DMS53 treated with DMSO at 0.1 percent for 48 hours (cell line): Measurements from ENCODE around the gene TMEM164.

Experiments
- DNase-seq: peaks from one replicate; lab custom pipeline; 2025; ENCODE audit not compliant: unreplicated experiment; lab: John Stamatoyannopoulos, UW

TMEM164 gene

DNA sequence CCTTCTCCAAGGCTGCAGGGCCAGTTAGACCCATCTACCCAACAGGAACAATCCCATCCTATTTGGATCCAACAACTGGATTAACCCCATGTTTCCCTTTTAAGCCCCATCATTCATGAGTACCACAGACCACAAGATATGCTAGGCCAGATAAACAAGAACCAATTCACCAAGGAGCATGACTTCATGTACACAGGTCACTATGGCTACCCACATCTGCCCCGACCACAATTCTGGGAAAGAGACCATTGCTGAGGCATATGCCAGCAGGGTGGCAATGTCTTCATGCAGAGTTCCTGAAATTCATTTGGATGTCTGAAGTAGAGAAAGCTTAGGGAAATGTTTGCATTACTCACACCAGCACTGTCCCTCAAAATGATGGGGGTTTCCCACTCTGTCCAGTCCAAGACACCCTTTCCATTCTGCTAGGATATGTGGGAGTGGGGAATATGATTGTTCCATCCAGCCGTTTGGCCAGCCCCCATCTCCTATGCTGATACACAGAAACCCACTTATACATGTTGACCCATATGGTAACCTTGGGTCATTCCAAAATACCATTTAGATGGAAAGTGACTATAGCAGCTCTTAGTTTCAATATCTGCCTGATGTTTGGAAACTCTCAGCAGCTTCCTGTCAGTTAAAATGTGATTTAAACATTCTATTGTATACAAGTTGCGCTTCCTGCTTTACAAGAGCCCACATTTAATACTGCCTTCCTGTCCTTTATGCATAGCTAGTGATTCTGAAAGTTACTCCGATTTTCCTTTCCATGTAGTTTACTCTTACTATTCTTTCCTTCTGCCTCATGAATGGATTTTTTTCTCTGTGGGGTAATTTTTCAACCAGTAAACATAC lies 186.0 kb downstream of the TMEM164 start:
- DNase-seq: no peak

DNA sequence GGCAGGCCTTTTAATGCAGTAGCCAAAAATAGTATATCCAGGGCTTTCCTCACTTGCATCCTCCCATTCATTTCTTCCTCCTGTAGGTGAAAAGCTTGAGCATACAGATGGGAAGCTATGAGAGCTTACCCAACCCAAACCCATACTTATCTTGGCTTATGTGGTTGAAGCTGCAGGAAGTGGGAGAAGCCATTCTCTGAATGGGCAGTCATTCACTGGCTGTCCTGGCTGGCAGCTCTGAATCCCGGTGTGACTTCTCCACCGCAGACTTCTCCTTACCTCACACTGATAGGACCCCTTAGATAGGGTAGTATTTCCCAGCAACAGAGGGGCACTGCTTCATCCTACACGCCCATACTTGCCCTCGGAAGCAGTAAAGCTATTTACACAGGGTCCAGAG lies 189.6 kb downstream of the TMEM164 start:
- DNase-seq: no peak

DNA sequence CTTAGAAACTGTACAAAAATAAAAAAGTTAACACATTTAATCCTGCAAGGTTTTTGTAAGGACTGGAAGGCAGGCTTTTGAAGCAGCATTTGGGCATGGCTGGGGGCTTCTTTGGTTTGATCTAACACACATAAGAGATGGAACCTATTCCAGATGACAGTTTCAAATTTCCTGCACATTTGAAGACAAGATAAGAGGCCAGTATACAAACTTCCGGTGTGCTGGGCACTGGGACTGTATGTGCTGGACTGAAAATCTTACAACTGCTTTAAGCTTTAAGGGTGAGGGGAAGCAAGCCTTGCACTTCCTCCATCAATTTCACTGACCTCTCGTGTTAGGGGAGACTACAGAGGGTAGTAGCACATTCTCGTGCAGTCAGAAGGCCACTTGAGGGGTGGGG lies 192.1 kb downstream of the TMEM164 start:
- DNase-seq: no peak

DNA sequence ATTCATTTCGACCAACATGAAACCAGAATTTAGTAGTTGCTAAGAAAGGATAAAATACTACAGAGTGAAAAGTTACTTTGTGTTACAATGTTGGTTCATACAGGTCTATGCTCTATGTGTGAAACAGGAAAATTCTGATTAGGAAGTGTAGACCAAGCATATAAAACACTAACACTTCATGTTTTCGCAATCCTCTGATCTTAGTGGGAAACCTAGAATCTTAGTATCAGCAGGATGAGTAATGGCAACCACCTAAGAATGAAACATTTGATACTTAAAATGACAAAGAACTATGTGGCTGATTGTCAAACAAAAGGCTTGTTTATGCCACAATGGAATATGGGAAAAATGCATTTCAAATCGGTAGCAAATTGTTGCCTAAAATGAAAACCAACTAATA lies 198.9 kb downstream of the TMEM164 start:
- no peak for DNase-seq

DNA sequence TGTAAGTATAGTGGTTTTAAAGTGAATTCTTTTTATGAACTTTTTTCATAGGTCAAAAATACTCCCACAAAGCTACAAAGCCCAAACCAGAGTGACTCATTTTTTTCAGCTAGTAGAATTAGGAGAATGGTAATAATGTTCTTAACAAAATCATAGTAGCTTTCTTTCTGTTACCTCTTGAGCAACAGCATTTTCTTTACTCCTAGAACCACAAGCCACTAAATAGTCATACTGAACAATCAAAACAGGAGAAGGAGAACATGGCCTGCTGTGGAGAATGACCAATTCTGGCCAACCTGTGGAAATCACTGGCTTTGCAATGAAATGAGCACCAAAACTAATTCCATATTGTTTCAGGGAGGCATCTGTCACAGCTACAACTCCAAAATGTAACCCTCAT lies 202.1 kb downstream of the TMEM164 start:
- no peak for DNase-seq

DNA sequence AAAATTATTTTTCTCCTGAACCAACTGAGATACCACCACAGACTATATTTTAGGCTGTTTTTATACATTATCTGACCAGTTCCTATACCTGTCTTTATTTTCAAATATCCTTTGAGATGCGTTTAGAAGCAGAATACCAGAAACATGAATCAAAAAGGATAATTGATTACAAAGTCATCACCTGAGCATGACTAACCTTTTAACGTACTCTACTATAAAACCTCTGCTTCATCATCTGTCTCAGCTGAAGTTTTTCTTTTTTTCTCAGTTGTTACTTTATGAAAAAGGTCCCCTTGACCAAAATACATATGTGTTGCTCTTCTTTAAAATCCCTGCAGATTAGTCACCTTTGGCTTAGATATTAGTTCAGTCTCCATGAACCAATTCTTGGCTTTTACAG lies 205.2 kb downstream of the TMEM164 start:
- DNase-seq: no peak

DNA sequence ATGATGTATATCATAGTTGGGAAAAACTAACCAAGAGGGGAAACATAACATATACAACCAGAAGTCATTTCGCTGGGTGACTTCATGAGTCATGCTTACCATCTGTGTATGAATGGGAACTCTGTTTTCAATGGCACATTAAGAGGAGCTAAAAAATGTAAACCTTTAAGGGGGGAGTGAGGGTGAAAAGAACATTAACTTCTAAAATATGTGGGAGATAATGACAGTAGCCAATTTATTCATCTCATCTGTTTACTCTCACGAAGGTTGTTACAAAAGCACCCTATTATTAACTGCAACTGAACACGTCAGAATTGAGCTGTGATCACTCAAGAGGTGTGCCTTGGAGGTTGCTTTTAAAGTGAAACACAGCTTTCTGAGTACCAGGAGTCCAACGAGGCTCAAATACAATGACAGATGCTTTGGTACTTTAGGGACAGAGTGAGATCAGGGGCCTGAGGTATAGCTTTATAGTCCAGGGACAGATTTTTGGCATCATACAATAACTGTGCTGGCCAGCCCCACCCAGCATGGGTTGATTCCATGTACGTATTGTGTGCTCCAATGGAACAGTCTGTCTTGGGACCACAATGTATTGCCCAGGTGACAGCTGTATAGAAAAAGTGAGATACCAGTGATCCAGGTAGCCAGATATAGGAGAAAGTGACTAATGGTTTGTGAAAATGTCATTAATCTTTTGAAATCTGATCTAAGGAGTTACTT lies 207.7 kb downstream of the TMEM164 start:
- no peak for DNase-seq

DNA sequence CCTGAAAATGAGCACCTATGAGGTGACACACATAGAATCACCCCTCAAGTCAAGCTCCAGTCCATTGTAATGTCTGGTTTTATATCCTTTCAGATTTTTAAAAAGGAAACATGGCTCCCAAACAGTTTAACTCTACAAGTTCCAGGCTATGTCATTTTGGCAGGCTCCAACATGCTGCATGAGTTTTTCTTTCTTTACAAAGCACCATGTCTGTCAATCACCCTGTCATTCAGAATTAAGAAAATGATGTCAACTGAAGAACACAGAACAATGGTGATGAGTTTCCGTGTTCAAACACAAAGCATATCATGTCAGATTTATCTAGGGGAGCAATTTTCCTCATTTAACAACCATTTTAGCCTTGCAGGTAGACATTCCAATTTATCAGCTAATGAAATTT lies 208.4 kb downstream of the TMEM164 start:
- DNase-seq: no peak

DNA sequence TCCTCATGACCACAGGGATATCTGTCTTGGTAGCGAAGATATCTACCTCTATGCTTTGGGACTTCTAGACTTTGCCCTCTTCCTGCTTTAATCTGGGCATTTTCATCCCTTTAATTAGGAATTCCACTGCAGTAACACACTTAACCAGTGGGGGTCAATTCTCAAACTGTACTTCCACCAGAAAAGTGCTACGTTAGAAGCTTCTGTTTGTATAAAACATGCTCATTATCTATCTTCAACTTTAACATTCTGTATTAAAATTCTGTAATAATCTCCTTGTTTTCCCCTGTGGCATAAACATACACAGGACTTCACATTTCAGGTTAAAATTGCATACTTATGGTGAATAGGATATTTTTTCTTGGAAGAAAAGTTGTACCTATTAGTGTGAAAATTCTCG lies 209.4 kb downstream of the TMEM164 start:
- DNase-seq: no peak

DNA sequence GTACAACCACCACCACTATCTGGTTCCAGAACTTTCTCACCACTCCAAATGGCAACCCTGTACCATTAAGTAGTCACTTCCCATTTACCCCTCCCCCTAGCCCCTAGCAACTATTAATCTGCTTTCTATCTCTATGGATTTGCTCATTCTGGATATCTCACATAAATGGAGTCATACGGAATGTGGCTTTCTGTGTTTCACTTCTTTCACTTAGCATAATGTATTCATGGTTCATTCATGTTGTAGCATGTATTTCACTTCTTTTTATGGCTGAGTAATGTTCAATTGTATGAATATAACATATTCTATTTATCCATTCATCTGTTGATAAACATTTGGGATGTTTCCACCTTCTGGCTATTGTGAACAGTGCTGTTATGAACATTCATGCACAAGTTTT lies 210.3 kb downstream of the TMEM164 start:
- DNase-seq: no peak

DNA sequence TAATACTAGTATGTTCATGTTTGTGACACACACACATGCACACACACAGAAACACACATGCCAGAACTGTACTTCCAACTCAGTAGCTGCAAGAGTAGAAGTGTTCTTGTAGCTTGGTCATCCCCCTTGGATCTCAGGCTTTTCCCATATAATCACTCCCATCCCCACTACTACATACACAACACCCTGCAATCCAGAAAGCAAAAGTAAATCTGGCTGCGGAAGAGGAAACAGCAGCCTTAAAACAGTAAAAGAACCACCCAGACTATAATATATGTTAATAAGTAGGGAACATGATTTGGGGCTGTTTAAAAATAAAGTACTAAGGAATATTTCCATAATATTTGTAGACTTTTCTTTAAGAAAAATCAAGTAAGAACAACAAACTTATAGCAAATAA lies 211.8 kb downstream of the TMEM164 start:
- no peak for DNase-seq

DNA sequence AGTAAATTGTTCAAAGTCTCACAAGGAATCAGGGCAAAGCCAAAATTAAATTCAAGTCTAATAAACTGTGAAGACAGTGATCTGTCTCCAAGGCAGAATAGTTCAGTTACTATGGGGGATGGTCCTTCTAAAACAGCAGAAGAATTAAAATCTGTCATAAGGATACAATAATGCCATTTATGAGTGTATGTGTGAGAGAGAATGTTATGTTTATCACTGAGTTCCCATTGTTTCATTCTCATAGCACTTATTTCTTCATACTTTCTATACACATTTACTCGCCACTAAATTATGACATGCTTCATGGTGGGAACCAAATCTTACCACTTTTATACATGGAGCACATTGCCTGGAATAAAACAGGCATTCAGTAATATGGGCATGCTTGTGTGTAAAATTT lies 212.5 kb downstream of the TMEM164 start:
- no peak for DNase-seq

DNA sequence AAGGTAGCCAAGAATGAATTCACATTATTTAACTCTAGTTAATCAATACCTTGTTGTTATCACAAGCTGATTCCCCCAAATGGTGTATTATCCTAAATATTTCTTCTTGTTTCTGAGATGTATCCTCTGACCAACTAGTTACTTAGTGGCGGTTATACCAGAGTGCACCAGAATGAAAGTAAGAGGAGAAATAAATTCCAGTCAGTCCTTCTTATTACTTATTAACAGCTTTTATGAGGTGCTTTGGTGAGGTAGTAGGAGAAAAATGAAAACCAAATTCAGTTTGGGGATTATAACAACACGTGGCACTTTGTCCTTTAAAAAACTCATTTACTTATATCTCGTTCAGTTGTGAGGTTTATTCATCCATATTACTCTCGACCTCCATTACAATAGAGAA lies 213.1 kb downstream of the TMEM164 start:
- DNase-seq: no peak

DNA sequence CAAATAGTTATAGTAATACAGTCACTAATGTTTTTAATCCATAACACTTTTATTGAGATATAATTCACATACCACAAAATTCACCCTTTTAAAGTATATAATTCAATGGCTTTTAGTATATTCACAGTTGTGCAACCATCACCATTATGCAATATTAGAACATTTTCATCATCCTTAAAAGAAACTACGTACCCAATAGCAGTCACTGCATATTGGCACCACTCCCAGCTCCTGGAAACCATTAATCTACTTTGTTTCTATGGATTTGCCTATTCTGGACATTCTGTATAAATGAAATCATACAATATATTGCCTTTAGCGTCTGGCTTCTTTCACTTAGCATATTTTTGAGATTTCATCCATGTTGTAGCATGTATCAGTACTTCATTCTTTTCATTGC lies 215.7 kb downstream of the TMEM164 start:
- DNase-seq: no peak

DNA sequence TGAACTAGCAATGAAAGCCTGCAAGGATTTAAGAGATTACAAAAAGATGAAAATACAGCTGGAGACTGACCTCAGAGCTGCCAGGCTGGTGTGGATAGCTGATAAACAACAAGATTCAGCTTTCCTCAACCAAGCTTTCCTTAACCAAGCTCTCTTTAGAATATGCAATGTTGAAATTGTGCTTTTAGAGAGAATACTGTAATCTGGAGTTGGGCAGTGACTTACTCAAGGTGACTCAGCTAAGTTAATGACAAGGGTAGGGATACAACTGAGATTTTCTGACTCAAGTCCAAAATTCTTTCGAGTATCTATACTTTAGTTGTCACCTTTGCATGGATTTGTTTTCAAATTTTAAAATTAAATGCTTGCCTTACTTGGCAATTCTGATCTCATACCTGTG lies 217.0 kb downstream of the TMEM164 start:
- DNase-seq: no peak

DNA sequence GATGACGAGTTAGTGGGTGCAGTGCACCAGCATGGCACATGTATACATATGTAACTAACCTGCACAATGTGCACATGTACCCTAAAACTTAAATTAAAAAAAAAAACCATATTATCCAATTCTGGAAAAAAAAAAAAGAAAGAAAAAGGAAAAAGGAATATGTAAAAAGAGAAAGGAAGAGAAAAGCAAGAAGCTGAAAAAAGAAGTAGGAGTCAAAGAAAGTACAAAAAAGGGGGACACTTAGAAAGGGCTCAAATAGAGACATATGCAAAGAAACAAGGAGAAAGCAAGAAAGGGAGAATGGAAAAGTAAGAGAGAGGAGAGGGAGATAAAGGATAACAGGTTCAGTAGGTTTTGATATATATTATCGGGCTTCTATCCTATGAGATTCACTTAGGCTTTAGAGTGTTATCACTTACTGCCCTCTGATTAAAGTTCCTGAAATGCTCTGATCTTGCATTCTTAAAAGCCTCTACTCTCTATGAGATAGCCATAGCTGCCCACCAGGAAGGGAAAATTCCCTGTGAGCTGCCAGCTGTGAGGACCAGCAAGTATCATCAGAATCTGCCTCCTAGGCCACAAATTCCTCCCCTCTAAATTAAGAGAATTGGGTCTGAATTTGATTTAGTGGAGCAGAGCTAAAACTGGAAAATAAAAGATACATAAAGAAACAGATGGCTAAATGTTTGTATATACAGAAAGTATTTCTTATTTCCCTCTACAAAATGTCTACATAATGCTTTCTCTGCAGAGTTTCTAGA lies 219.8 kb downstream of the TMEM164 start:
- no peak for DNase-seq

DNA sequence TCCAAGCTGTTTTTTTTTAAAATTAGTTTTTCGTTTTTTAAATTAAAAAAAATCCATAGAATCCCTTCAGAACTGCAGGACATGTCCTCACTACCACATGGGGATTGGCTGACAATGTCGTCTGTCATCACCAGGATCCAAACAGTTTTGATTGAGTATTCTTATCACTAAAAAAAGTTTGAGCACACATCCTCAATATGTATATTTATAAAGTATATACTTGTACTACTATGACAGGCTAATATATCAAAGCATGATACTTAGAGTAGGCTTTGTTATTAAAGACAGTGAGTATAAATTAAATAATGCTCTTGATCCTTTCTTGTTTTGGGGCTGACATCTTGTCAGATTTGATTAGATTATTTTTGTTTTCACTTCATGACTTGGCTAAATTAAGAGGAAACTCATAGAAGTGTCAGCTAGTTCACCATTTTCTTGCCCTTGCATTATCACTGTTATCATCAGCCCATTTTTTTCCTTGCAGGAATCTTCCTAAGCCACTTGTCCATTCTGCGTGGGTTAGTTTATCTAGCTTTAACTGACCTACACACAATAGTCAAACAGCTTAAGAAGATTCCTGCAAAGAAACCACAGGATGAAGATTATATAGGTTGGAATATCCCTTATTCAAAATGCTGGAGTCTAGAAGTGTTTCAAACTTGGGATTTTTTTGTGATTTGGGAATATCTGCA lies 222.2 kb downstream of the TMEM164 start:
- no peak for DNase-seq

DNA sequence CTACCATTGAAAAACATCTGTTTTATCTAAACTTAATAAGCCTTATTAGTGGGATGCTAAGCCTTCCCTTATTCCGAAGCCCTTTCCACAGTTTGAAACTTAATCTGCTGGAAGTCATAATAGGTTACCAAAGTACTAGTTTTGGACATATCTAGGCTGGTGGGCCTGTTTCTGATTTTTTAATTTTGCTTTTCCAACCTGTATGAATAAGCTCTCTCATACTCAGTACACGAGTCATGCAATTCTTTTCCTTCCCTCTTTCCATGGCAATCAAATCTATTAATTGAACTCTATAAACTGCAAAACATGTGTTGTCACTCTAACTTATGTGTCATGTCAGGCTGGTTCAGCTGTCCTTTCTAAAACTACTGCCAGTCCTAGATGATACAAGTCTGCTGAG lies 224.0 kb downstream of the TMEM164 start:
- no peak for DNase-seq
